ENCODE results near the gene PHTF1.

DNA sequence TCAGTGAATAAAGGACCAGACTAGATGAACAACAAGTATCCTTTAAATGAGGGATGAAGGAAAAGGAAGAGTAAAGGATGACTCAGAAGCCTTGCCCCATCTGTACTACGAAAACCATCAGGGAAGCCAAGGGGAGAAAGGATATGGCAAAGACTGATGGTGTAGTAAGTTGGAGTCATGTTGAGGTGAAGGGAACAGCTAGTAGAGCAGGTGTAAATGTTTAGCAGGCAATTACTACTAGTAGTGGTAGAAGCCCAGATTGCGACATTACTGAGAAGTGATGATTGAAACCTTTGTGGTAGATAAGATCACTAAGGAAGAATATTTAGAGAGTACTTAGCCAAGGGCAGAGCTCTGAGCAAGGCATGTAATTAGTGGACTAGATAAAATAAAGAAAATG is 84.0 kb downstream of the PHTF1 start:
- TF ChIP-seq, protein P1, sequence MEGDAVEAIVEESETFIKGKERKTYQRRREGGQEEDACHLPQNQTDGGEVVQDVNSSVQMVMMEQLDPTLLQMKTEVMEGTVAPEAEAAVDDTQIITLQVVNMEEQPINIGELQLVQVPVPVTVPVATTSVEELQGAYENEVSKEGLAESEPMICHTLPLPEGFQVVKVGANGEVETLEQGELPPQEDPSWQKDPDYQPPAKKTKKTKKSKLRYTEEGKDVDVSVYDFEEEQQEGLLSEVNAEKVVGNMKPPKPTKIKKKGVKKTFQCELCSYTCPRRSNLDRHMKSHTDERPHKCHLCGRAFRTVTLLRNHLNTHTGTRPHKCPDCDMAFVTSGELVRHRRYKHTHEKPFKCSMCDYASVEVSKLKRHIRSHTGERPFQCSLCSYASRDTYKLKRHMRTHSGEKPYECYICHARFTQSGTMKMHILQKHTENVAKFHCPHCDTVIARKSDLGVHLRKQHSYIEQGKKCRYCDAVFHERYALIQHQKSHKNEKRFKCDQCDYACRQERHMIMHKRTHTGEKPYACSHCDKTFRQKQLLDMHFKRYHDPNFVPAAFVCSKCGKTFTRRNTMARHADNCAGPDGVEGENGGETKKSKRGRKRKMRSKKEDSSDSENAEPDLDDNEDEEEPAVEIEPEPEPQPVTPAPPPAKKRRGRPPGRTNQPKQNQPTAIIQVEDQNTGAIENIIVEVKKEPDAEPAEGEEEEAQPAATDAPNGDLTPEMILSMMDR (IDR thresholded peaks at IDR 0.05) = no peak
- no peak for TF ChIP-seq POLR2AphosphoS5 (IDR thresholded peaks at IDR 0.05)

Data from gastroesophageal sphincter (tissue), 3 donors.